Stimulated activated CD8-positive, alpha-beta memory T cell treated with anti-CD3 and anti-CD28 coated beads, Interleukin-4, amount 100 ng/mL, for 48 hours (primary cell): ENCODE results near the gene SYT11.
"Not testable (repeated sequence)": the region's sequence is repeated elsewhere in the genome, so short reads cannot be mapped to it uniquely, and the experiment has no call there.

Experiments used
- DNase-seq: peaks from one replicate; pipeline ENCODE4 v3.0.0-alpha.2; 2020

Gene SYT11, protein sequence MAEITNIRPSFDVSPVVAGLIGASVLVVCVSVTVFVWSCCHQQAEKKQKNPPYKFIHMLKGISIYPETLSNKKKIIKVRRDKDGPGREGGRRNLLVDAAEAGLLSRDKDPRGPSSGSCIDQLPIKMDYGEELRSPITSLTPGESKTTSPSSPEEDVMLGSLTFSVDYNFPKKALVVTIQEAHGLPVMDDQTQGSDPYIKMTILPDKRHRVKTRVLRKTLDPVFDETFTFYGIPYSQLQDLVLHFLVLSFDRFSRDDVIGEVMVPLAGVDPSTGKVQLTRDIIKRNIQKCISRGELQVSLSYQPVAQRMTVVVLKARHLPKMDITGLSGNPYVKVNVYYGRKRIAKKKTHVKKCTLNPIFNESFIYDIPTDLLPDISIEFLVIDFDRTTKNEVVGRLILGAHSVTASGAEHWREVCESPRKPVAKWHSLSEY

DNA sequence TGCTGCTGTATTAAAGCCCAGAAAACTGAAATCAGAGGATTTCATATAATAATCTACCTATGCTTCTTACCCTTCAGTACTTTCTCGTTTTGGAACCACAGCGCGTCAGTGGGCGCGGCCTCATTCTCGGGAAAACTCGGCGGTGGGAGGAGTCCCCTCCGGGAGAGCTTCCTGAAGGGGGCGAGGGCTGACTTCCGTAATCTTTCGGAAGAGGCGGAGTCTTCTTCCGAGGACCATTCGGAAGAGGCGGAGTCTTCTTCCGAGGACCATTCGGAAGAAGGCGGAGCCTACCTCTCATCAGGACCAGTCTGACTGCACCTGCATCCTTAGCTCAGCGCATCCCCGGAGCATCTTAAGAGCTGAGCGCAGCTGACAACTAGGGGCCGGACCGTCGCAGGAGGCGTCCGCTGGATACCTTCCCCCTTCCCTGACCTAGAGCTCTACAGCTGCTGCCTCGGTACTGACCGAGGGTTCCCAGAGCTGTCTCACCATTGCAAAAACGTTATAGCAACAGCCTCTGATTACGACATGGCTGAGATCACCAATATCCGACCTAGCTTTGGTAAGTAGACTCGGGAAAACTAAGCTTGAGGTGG, at the start of gene SYT11:
SYT11 (plus strand) TSS at position 334 of the 596 bp plus-strand sequence; CDS start at position 529, 195 bp downstream.
- DNase-seq, result peak; percentile 98

DNA sequence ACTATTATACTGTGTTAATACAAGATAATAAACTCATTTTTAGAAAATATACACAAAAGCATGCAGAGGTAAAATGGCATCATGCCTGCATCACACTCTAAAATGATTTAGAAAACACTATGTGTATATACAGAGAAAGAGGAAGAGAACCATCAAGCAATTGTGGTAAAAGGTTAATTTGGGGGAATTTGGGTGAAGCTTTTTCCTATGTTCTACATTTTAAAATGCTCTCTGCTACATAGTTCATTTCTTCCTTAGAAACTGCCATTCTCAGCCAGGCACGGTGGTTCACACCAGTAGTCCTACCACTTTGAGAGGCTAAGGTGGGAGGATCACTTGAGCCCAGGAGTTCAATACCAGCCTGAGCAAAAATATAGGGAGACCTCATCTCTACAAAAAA, 46.5 kb upstream of the SYT11 start:
- no peak for DNase-seq

DNA sequence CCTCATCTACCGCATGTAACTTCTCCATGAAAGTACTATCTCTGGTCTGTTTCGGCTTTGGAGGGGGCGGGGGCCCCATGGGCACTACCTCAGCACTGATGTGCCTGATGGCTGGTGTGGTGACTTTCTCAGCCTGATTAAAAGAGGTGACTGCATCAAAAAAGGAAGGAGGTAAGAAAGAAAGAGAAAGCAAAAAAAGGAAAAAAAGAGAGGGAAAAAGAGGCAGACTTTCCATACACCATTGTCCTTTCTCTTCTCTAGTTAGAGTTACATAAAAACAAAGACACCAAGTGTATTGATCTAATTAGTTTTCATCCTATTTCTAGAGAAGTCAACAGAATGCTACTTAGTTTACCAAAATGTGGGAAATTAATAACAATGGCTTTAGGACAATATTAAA, 45.7 kb upstream of the SYT11 start:
- no peak for DNase-seq

DNA sequence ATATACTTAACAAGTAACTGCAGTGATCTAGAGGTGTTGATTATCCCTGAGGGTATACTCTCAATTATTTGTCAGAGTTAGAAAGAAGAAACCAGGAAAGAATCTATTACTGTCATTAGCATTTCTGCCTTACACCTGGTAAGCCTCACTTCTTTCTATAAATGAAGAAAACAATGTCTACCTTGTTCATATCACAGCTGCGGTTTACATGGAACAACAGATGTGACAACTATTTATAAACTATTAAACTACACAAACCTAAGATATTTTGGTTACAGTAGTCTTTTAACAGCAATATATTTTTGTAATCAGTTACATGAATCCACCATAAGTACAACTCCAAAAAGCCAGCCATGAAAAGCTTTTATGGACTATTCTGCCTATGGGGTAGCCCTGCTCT, 43.0 kb upstream of the SYT11 start:
- DNase-seq, result no peak

DNA sequence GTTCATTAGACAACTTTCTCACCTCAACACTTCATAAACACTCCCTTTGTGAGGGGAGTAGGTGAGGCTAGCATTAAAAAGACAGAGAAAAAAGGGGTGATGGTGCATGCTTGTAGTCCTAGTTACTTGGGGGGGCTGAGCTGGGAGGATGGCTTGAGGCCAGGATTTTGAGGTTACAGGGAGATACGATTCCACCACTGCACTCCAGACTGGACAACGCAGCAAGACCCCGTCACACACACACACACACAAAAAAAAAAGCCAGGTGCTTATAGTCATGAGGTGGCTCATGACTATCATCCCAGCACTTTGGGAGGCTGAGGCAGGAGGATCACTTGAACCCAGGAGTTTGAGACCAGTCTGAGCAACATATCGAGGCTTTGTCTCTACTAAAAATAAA, 31.9 kb upstream of the SYT11 start:
- no peak for DNase-seq

DNA sequence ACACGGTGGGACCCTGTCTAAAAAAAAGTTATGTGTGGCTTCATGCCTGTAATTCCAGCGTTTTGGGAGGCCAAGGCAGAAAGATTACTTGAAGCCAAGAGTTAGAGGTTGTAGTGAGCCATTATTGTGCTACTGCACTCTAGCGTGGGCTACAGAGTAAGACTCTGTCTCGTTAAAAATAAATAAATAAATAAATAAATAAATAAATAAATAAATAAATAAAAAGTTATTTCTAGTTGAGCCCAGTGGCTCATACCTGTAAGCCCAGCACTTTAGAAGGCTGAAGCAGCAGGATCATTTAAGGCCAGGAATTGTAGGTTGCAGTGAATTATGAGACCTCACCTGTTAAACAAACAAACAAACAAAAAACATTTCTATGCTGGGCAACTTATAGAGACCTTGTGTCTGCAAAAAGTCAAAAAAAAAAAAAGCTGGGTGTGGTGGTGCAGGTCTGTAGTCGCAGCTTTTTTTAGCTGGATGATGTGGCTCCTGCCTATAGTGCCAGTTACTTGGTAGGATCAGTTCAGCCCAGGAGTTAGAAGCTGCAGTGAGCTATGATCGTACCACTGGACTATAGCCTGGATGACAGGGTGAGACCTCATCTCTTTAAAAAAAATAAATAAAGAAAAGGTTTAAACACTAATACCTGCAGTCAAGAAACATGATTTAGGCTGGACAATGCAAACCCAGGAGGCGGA, 27.9 kb upstream of the SYT11 start:
- DNase-seq, result no peak

DNA sequence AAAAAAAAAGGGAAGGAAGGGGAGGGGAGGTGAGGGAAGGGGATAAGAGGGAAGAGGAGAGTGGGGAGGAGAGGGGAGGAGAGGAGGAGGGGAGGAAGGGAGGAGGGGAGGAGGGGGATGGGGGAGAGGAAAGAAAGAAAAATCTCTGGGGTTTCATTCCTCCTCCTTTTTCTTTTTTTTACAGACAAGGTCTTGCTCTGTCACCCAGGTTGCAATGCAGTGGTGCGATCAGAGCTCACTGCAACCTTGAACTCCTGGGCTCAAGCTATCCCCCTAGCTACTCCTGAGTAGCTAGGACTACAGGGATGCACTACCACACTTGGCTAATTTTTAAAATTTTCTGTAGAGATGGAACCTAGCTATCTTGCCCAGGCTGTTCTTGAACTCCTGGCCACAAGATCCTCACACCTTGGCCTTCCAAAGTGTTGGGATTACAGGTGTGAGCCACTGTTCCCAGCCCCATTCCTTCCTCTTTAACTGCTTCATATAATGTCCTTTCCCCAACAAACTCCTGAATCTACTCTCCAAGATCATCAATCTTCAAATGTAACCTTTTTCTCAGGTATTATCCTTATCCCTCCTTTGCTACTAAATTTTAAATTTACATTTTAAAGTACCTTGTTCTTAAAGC, 25.6 kb upstream of the SYT11 start:
- no peak for DNase-seq

DNA sequence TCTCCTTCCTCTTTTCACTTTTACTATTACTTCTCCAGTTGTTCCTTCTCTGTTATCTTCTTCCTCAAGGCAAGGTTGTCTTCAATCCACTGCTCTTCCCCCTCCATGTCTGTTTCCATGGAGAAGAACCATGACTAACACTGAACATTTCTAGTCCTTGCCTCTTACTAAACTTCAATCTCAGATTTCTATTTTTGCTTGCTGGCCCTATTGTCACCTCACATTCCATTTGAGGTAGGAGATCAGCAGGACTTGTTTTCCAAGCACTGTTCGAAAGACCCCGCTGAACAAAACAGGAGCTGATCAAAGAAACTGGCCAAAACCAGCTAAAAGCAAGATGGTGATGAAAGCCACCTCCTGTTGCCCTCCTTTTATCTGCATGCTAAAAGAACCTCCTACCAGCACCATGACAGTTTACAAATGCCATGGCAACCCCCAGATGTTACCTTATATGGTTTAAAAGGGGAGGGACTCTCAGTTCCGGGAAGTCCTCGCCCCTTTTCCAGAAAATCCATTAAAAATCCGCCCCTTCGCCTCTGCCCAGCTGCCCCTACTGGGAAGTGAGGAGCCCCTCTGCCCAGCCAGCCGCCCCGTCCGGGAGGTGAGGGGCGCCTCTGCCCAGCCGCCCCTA, 25.0 kb upstream of the SYT11 start:
- DNase-seq, result no peak

DNA sequence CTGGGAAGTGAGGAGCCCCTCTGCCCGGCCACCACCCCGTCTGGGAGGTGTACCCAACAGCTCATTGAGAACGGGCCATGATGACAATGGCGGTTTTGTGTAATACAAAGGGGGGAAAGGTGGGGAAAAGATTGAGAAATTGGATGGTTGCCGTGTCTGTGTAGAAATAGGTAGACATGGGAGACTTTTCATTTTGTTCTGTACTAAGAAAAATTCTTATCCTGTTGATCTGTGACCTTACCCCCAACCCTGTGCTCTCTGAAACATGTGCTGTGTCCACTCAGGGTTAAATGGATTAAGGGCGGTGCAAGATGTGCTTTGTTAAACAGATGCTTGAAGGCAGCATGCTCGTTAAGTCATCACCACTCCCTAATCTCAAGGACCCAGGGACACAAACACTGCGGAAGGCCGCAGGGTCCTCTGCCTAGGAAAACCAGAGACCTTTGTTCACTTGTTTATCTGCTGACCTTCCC, 24.4 kb upstream of the SYT11 start:
- not testable (repeated sequence) for DNase-seq

DNA sequence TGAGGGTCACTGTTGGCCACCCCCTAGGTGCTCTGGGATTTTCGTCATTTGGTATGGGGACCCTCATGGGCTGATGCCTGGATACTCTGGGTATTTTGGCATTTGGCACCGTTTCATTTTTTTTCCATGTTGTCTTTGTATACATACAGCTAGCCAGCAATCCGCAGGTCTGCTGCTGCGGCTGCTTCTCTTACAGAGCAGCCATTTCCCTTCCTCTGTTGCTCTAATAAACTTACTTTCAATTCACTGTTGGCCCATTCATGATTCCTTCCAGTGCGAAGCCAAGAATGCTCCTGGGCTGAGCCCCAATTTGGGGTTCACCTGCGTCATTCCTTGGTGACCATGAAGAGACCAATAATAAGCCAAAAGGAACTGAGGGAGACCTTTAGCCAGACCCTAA, 23.8 kb upstream of the SYT11 start:
- no peak for DNase-seq

DNA sequence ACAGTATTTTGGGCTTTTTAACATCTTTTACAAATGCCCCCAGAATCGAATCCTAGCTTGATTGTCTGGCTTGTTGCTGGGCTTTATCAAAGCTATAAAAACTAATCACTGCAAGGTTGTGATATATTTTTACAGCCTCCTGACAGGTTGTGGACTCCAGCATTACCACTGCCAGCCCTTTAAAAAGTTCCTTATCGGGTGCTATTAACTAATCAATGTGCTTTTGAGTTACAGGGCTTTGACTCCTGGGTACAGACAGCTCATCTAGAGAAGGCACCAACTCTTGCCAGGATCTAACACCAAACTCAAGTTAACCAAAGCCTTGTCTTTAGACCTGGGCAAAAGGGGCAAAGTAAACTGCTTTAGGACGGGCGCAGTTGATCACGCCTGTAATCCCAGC, 19.0 kb upstream of the SYT11 start:
- no peak for DNase-seq

DNA sequence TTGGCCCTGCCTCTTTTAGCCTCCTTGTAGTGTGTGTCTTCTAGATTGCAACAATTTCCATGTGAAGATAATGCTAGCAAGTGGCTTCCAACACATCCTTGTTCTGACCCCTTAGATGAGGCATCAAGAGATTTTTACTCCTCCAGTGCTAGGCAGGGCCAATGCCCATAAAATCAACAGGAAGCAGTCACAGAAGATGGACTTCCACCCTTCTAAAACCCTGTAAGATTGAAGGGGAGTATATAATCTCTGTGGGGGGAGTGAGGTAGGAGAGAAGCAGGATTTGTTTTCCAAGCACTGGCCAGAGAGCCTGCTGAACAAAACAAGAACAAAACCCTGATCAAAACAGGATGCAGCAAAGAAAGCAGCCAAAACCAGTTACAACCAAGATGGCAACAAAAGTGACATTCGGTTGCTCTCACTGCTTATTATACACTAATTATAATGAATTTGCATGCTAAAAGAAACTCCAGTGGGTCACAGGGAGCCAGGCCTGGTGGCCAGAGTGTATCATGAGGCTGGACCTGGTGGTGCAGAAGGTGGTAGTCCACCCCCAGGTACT, 14.4 kb upstream of the SYT11 start:
- no peak for DNase-seq

DNA sequence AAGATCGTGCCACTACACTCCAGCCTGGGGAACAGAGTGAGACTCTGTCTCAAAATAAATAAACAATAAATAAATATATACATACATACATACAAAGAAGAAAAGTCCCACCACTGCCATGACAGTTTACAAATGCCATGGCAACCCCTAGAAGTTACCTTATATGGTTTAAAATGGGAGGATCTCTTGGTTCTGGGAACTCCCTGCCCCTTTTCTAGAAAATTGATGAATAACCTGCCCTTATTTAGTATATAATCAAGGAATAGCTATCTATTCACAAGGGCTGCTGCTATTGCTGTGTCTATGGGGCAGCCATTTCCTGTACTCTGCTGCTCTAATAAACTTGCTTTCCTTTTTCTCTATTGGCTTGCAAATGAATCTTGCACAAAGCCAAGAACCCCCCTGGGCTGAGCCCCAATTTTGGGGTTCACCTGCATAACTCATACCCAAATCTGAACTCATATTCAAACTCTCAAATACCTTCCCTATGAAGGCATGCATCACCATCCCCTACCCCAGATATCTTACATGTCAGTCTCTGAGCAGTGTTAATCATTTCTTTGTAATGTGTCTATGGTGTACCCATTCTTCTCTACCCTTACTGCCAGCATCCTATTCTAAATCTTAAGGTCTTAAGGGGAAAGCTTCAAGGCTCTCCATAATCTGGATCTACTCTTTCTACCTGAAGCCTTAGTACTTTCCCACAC, 11.4 kb upstream of the SYT11 start:
- no peak for DNase-seq

DNA sequence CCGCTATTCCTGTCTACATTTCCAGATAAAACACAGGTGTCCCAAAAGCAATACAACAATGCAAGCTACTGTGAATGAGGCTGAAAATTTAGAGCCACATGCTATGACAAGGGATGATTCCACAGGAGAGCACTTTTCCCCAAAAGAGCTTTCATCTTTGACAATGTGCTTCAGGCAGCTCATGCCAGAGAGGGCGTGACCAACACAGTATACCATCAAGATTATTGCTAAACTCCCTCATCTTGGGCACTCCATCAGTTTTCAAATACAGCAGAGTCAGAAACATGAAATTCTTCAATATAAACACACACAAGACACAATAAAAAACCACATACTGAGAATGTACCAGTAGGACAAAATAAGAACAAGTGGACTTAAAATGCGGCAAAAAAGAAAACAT, 9.0 kb upstream of the SYT11 start:
- no peak for DNase-seq

DNA sequence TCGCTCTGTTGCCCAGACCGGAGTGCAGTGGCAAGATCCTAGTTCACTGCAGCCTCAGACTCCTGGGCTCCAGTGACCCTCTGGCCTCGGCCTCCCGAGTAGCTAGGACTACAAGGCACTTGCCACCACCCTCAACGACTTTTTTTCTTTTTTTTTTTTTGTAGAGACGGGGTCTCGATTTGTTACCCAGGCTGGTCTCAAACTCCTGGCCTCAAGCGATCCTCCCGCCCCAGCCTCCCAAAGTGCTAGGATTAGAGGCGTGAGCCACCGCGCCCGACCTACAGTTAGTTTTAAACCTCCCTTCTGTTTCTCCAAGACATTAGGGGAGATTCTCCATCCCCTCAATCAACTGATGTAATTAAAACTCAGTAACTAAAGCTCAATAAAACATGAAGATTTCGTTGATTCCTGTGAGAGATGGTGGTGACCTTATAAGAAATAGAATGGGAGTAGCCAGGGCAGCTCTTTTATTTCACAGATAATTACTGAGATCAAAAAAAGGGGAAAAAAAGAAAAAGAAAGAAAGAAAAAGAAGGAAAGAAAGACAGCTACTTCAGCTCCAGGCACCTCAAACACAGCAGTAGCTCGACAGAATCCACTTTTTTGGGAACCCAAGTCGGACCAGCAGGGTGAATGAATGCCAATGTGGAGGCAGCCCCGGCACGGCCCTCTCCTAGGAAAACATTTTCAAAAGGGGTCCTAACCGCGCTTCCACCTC, 3.0 kb upstream of the SYT11 start:
- no peak for DNase-seq

DNA sequence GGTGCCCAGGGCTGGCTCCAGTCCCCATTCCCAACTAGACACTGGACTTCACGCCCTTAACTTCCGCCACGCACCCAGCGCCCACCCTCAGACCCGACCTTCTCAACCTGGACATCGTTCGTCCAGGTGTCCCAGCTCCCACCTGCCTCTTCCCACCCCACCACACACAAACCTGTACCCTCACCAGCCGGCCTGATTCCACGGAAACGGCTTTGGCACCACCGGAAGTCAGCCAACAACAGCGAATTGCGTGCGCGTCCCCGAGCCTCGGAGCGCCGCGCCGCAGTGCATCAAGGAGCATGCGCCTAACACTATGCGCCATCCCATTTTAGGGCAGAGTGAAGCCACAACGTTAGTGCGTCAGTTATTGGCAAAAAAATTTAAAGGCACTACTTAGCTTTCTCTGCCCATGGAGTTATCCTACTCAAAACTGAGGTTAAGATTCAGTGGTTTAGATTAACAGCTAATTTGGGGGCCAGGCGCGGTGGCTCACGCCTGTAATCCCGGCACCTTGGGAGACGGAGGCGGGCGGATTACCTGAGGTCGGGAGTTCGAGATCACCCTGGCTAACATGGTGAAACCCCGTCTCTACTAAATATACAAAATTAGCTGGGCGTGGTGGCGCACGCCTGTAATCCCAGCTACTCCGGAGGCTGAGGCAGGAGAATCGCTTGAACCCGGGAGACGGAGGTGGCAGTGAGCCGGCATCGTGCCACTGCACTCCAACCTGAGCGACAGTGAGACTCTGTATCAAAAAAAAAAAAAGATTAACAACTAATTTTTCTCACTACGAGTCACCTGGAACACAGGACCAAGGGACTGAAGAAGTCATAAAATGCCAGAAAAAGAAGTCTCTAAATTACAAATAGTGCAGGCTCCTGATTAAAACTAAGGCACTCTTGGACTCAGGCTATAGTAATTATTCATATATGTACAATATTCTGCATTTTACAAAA, 2.1 kb upstream of the SYT11 start, which contains the start of gene GON4L:
GON4L (minus strand) TSS at position 240 of the 956 bp plus-strand sequence. CDS start 3,434 bp downstream, outside the sequence.
- DNase-seq, result peak; percentile 91

DNA sequence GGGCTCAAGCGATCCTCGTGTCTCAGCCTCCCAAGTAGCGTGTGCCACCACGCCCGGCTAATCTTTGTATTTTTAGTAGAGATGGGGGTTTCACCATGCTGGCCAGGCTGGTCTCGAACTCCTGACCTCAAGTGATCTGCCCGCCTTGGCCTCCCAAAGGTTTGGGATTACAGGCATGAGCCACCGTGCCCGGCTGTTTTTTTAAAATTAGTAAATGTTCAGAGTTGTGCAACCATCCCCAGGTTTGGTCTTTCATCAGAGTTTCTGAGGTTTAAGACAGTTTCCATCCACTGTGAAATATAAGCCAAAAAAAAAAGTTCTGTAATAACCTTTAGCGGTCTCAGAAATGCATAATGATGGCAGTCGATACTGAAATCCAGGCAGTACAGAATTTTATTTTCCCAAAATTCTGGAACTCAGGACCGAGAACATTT, 550 bp upstream of the SYT11 start:
- DNase-seq, result peak; percentile 65

DNA sequence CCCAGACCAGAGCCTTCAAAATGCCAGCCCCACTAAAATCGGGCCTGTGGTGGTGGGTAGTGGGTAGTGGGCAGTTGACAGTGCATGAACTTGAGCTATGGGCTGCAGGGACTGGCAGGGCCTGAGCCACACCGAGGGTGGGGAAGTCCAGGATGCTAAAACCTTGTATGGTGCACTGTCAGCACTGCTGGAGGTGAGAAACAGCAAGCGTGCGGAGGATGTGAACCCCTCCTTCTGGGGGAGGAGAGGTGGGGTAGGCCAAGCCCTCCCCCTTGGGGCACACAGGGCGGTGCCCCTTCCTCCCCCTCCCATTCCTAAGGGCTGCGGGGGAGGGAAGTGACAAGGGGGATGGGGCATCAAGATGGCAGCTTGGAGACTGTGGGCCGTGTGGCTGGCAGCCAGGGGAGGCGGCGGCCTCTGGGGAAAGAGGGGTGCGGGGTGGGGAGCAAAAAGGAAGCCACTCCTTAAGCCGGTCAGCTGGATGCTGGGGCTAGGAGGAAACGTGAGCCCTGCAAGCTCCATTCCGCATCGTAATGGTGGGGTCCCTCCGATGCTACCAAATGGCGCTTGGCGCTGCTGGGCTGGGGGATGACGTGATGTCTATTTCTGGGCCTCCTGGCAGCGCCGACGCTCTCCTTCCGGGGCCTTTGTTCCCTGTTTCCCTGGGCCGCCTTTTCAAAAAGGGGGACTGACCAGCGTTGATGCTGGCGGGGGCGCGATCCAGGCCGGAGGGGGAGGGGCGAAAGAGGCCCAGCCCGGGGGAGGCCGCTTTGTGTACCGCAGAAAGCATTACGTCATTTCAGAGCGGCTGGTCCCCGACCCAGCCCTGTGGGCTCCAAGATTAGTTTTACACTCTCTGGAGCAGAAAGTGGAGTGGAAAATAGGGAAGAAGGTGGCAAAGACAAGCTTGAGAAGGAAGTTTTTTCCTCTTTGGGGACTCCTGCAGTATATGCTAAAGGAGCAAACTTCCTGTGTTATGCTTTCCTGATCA, 809 bp downstream of the SYT11 start:
- DNase-seq, result peak; percentile 80
